GM21447 (cell line): ENCODE measurements around the gene GABARAPL1.

Experiments
- ATAC-seq: cut with Tn5 transposase; IDR thresholded peaks from one replicate; pipeline ENCODE4 v1.9.1; 2021; ENCODE audit not compliant: unreplicated experiment

GABARAPL1 gene

DNA sequence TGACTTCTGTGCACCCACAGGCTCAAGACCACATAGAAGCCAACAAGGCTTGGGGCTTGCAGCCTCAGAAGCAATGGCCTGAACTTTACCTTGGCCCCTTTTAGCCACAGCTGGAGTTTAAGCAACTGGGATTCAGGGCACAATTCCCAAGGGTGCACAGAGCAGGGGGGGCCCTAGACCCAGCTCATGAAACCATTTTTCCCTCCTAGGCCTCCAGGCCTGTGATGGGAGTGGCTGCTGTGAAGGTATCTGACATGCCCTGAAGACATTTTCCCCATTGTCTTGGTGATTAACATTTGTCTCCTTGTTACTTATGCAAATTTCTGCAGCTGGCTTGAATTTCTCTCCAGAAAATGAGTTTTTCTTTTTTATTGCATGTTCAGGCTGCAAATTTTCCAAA is 21.9 kb downstream of the GABARAPL1 start:
- ATAC-seq = no peak

DNA sequence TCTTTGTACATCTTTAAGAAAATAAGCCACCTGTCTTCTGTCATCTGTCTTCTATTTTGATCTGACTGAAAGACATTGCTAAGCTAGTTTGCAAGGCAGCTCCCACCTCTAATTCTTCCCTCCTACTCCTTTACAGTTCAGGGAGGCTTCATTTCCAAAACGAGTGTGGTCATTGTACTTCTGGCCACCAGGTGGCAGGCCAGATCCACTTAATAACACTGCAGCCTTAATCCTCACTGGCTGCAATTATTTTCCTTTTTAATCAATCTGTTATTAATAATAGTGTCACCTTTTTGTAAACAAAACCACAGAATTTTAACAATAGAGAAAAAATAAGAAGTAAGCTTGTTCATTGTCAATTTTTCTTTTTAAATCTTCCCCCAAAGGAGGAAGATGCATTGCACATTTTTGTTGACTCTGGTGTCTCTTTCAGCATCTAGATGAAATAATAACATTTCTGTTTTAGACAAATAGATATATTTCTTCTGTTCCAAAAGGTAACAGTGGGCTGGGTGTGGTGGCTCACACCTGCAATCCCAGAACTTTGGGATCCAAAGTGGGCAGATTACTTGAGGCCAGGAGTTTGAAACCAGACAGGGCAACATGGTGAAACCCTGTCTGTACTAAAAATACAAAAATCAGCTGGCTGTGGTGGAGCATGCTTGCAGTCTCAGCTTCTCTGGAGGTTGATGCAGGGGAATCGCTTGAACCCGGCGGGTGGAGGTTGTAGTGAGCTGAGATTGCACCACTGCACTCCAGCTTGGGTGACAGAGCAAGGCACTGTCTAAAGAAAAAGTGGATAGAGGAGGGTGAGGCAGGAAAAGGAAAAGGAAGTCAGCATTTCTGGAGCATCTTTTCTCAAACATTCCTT is 23.3 kb downstream of the GABARAPL1 start:
- ATAC-seq = no peak

DNA sequence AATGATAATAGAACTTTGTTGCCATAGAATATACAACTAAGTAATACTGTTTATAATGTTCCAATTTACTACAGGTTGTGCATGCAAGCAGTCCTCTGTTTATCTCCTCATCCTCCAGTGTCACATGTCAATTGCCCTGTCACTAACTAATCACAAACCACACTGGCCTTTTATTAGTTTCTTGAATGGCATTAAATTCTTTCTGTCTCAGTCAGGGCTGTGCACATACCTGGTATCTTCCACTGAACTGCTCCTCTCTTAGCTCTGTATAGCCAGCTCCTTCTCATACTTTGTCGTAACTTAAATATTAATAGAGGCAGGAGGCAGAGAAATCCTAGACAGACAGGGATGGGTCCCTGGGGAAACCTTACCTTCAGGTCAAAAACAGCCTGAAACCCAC is 24.0 kb downstream of the GABARAPL1 start:
- no peak for ATAC-seq

DNA sequence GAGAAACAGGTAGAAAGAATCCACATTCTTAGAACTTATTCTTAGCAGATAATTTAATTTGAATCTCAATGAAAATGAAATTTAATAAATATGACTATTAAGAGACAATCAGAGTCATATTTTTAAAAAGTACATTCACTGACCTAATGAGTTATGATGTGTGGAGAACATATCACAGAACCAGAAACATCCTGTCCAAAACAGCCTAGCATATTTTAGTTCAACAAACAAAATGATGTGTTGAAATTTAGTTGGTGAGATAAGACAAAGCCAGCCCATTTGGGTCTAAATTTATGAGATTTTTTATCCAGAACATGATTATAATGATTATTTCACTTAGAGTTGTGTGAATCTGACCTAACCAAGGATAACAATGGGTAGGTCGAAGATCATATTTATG is 25.8 kb downstream of the GABARAPL1 start:
- ATAC-seq = no peak

DNA sequence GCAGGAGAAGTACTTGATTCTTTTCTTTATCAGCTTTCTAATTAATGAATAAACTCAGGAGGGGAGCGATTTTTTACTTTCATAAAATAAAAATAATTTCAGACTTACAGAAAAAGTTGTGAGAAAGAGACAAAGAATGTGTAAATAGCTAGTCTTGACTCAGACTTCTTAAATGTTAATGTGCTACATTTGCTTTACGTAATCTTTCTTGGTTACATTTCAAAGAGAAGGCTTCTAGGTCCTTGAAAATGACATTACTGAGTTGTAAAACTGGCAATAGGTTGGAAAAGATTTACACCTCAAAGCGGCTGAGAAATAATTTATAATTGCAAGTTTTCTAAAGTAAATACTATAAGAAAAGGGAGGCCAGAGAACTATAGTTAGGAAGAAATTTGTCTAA is 28.6 kb downstream of the GABARAPL1 start:
- ATAC-seq = no peak

DNA sequence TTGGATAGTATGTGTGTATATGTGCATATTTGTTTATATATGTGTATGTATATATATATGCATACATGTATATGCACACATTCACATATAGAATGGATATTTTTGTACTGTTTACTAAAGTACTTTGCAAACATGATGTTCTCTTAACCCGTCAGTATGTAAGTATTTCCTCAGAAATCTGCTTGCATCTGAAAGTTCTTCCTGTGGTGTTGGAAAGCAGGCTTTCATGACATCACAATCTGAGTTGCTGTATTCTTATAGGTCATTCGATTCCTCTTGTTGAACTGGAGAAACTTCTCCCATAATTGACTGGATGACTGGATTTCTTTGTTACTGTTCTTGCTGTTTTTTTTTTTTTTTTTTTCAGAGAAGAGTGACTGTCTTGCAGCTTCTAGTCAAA is 29.1 kb downstream of the GABARAPL1 start:
- ATAC-seq = no peak

DNA sequence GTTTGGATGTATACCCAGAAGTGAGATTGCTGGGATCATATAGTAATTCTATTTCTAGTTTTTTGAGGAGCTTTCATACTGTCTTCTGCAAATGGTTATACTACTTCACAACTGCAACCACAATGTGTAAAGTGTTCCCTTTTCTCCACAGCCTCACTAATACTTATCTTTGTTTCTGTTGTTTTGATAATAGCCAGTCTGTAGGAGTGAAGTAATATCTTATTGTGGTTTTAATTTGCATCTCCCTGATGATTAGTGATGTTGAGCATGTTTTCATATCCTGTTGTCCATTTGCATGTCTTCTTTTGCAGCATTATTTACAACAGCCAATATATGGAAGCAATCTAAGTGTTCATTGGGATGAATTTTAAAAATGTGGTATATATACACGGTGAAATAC is 29.9 kb downstream of the GABARAPL1 start:
- ATAC-seq = no peak

DNA sequence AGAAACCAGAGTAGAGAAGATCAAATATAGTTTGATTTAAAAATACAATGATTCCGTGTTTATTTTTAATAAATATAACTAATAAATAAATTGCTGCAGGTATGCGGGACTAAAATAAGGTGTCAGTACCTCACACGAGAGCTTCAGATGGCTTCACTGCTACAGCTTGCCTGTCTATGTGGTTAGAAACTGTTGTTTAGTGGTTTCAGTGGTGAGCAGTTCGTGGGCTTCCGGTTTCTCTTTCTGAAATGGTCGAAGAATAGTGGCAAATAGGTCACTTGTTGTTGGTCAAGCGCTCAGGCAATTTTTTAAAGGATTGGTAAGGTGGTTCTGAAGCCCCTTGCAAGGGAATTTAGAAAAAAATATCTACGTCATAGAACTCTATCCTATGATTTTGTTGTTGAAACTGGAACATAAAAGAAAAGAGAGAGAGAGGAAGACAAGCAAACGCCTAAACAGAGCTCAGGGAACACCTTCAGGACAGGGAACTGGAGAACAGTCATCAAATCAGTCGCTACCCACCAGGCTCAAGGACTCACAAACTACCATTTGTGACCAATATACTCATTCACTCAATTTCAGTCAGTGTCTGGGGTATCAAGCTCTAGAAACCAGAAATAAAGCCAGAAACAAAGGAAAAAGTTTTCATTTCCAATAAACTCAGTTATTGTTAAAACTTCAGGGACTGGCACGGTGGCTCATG is 31.3 kb downstream of the GABARAPL1 start:
- ATAC-seq = peak; percentile 85

DNA sequence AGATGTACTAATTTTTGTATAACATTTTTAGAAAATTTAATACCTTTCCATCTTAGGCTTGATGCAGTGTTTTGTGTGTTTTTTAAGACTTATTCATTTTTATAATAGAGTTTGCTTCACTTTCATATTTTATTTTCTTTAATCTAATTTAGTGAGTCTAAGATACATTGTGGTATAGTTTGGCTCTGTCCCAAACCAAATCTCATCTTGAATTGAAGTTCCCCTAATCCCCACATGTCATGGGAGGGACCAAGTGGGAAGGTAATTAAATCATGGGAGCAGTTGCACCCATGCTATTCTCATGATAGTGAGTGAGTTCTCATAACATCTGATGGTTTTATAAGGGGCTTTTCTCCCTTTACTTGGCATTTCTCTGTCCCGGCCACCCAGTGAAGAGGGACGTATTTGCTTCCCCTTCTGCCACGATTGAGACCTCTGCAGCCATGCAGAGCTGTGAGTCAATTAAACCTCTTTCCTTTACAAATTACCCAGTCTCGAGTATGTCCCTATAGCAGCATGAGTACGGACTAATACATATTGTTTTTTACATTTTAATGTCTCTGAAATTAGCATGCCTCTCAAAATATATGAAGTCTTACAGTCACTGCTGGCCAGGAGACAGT is 34.9 kb downstream of the GABARAPL1 start:
- no peak for ATAC-seq

DNA sequence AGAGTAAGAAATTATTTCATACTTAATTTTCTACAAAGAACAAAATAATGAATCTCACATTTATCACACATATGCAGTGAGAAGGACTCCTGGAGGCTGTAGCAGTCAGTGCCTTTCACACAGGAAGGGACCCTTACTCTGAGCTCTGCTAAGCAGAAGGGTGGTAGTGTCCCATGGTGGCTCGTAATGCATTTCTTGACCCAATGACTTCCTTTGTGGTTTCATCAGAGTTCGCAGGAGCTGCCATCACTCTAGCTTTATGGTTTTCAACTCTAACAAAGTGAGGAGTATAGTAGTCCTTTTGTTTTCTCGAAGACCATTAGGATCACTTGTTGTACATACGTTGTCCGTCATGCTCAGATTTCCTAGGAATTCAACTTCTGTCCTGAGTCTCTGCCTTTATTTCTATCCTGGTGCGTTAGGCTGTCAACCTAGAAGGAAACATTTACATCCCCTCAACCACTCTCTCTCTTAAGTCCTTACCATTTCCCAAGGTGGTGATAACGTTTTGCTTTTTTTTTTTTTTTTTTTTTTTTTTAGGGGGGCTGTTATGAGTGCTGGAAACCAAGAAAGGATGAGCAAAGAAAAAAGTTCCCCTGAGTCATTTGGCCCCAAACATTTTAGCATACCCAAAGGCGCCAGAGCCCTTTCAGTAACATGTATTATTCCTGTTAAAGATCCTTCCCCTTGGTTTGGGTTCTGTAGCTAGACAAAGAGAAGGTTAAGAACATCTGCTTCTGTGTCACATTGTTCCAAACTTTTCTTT is 37.2 kb downstream of the GABARAPL1 start:
- ATAC-seq = no peak

DNA sequence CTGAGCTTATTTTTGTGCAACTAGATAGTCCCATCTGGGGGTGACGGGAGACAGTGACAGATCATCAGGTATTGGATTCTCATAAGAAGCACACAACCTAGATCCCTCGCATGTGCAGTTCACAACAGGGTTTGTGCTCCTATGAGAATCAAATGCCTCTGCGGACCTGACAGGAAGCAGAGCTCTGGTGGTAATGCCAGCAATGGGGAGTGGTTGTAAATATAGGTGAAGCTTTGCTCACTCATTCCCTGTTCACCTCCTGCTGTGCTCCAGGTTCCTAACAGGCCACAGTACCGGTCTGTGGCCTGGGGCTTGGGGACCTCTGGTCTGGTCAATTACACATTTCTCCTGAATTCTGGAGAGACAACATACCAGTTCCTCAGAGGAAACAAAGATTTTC is 39.0 kb downstream of the GABARAPL1 start:
- ATAC-seq = no peak

DNA sequence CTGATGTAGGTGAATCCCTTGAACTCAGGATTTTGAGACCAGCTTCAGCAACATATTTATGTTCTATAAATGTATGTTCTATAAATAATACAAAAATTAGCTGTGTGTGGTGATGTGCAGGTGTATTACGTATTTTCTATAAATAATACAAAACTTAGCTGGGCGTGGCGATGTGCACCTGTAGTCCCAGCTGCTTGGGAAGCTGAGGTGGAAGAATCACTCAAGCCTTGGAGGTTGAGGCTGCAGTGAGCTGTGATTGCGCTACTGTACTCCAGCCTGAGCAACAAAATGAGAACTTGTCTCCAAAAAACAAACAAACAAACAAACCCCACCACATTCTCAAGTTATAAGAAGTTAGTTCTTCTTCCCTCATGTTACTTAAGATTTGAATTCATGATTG is 39.5 kb downstream of the GABARAPL1 start:
- ATAC-seq = no peak

DNA sequence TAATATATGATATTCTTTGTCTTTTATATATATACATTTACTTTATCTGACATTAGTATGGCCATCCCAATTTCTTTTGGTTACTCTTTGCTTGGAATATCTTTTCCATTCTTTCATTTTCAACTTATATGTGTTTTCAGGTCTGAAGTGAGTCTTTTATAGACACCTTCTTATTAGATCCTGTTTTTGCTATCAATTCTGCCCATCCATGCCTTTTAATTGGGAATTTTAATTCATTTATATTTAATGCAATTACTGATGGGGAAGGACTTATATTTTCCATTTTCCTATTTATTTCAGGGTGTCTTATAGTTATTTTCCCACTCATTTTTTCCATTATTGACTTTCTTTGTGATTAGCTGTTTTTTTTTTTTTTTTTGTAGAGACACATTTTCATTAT is 43.4 kb downstream of the GABARAPL1 start:
- ATAC-seq = no peak

DNA sequence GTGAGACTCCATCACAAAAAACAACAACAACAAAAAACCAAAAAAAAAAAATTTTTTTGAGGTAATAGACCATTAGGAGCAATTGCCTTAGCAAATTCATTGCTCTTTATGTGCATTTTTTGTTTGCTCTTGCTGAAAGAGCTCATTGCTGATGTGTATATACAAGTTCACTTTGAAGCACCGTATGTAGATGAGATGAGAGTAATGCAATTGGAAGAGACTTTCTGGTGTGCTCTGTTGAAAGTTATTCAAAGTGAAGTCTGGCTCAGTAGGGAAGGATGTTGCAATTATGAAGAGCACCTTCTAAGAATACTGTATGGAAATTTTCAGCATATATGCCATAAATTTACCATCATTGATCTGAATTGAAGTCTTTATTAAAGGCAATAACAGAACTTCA is 48.2 kb downstream of the GABARAPL1 start:
- no peak for ATAC-seq

DNA sequence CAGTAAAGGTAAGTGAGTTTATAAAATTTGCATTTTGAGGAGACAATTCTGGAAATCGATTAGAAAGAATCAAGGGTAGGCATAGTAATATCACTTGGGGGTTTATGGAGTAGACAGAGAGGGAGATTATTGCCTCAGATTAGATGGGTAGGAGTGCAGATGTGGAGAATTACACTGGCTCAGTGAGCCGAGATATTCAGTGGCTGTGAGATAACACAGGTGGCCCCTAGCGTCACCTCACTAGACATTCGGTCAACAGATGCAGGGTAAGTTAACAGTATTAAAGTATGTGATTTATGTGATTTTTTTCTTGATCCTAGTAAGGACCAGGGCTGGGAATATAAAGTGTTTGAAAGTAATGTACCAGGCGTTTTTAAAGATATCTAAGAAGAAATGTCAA is 55.4 kb downstream of the GABARAPL1 start:
- no peak for ATAC-seq

DNA sequence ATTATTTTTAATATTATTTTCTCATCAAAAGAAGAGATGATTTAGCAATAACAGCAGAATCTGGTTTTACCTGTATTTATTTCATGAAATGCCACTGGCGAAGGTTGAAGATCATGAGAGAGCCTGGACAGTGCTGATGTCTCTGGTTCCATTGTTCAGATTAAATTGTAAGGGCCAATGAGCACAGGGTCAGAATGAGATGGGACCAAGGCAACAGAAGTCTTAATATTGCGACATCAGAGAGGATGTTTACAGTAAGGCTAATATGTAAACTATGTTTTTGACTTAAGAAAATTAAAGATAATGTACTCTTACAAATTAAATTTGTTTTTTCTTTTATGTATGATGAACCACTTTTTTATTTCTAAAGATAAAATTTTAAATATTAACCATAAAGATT is 59.8 kb downstream of the GABARAPL1 start:
- no peak for ATAC-seq
